Retina (tissue), 1 donor: ENCODE results near the gene LRPAP1.

Experiments used
- DNase-seq: peaks from one replicate; pipeline ENCODE4 v3.0.0-alpha.2; 2016

Gene LRPAP1

GRCh38 chr4:3499710-3500109 lies 32.5 kb downstream of the LRPAP1 start:
- no peak for DNase-seq

GRCh38 chr4:3498901-3499510 lies 33.2 kb downstream of the LRPAP1 start:
- no peak for DNase-seq

- DNase-seq = no peak
These were observed 33.8 kb downstream of the LRPAP1 start for GRCh38 chr4:3498407-3498806.

GRCh38 chr4:3497523-3498389 lies 34.5 kb downstream of the LRPAP1 start:
- DNase-seq = no peak

- DNase-seq = no peak
These were observed 35.1 kb downstream of the LRPAP1 start for GRCh38 chr4:3497095-3497494.

GRCh38 chr4:3496021-3496420 lies 36.2 kb downstream of the LRPAP1 start:
- DNase-seq = no peak

- no peak for DNase-seq
These were observed 36.8 kb downstream of the LRPAP1 start for GRCh38 chr4:3495204-3495975.

GRCh38 chr4:3494462-3494871 lies 37.8 kb downstream of the LRPAP1 start:
- DNase-seq = peak; percentile 64

GRCh38 chr4:3493720-3494461 lies 38.3 kb downstream of the LRPAP1 start:
- peak; percentile 62 for DNase-seq

- no peak for DNase-seq
These were observed 39.2 kb downstream of the LRPAP1 start for GRCh38 chr4:3492741-3493719.

GRCh38 chr4:3491681-3492405 lies 40.4 kb downstream of the LRPAP1 start:
- no peak for DNase-seq

GRCh38 chr4:3489451-3489962 lies 42.7 kb downstream of the LRPAP1 start:
- DNase-seq = peak; percentile 50

- DNase-seq = no peak
These were observed 43.4 kb downstream of the LRPAP1 start for GRCh38 chr4:3488820-3489219.

GRCh38 chr4:3487861-3488260 lies 44.4 kb downstream of the LRPAP1 start:
- no peak for DNase-seq

- peak; percentile 79 for DNase-seq
These were observed 45.4 kb downstream of the LRPAP1 start for GRCh38 chr4:3486541-3487540.

GRCh38 chr4:3485886-3486540 lies 46.2 kb downstream of the LRPAP1 start:
- peak; percentile 18 for DNase-seq

GRCh38 chr4:3485011-3485791 lies 47.0 kb downstream of the LRPAP1 start:
- no peak for DNase-seq
